ENCODE measurements around the gene PNPLA6.
"Not testable (repeated sequence)": the region's sequence is repeated elsewhere in the genome, so short reads cannot be mapped to it uniquely, and the experiment has no call there.

The PNPLA6 gene

GRCh38 chr19:7533281-7533885 is 2.1 kb upstream of the PNPLA6 start:
- no peak for DNase-seq (ENCODE audit: low spot score)

GRCh38 chr19:7533925-7534480 is 1.5 kb upstream of the PNPLA6 start:
- peak; percentile 87 for DNase-seq (ENCODE audit: low spot score)

DNA sequence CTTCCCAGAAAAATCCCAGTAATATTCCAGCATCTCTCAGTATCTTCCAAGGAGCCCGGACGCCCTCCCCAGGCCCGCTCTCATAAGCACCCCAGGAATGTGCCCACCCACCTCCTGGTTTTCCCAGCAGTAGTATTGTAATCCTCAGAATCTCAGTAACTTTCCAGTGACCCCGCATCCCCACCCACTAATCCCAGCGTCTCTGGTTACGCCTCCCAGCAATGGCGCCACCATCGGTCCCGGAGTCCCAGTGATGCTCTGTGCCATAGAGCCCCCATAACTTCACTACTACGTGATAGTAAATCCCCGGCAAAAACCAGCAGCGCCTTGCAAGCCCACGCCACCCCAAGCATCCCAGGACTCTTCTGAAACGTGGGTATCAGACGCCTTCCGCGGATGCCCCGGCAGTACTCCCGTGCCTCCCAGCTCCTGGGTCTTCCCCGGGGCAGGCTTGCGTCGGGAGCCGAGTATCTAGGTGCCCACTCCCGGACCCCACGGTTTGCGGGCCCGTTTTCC is 928 bp upstream of the PNPLA6 start:
- DNase-seq (ENCODE audit: low spot score), result peak; percentile 22

- no peak for DNase-seq (ENCODE audit: low spot score)
Measured at GRCh38 chr19:7535998-7536695, 630 bp downstream of the PNPLA6 start.

- DNase-seq (ENCODE audit: low spot score), result not testable (repeated sequence)
Measured at GRCh38 chr19:7538990-7539389, 3.5 kb downstream of the PNPLA6 start.

DNA sequence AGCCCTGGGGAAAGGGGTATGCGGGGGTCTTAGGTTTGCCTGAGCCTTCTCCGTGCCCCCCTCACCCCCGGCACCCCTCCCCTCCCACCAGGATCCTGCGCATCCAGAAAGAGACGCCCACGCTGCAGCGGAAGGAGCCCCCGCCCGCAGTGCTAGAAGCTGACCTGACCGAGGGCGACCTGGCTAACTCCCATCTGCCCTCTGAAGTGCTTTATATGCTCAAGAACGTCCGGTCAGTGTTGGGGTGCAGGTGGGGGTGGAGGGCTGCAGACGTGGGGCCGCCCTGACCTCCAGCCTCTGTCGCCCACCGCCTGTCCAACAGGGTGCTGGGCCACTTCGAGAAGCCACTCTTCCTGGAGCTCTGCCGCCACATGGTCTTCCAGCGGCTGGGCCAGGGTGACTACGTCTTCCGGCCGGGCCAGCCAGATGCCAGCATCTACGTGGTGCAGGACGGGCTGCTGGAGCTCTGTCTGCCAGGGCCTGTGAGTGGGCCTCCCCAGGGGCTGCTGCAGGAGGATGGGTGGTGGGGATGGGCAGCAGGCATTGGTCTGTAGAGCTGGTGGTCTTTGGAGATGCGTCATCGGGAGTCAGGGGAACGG is 4.4 kb downstream of the PNPLA6 start:
- DNase-seq (ENCODE audit: low spot score), result no peak

- no peak for DNase-seq (ENCODE audit: low spot score)
Measured at GRCh38 chr19:7540761-7541474, 5.4 kb downstream of the PNPLA6 start.

DNA sequence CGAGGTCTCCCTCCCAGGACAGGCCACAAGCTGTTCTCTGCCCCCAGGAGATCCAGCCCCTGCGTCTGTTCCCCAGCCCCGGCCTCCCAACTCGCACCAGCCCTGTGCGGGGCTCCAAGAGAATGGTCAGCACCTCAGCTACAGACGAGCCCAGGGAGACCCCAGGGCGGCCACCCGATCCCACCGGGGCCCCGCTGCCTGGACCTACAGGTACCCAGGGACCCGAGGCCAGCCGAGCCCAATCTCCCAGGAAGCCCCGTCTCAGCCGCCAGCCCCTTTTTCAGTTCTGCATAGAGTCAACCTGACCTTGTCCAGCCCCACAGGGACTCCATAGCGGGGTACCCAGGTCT is 5.9 kb downstream of the PNPLA6 start:
- no peak for DNase-seq (ENCODE audit: low spot score)

DNA sequence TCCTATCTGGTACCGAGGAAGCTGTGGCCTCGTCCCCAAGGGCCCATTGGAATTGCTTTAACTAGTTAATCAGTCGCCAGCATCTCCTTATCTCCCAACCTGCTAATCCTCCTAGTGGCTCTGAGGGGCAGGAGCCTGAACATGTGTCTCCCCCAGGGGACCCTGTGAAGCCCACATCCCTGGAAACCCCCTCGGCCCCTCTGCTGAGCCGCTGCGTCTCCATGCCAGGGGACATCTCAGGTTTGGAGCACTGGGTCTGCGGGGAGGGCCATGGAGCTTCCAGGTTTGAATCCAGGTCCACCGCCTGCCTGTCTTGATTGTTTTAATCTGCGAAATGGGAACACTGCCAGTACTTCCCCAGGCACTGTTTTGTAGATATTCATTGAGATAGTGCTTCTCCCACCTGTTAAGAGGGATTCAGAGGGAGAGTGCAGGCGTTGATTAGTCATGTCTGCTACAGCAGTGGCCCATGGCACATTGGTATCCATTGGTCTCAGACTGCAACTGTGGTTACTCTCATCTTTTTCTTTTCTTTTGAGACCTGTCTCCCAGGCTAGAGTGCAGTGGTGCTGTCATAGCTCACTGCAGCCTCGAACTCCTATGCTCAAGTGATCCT is 6.4 kb downstream of the PNPLA6 start:
- no peak for DNase-seq (ENCODE audit: low spot score)

- no peak for DNase-seq (ENCODE audit: low spot score)
Measured at GRCh38 chr19:7542556-7543348, 7.2 kb downstream of the PNPLA6 start.

- no peak for DNase-seq (ENCODE audit: low spot score)
Measured at GRCh38 chr19:7544626-7545025, 9.1 kb downstream of the PNPLA6 start.

- no peak for DNase-seq (ENCODE audit: low spot score)
Measured at GRCh38 chr19:7545300-7545699, 9.8 kb downstream of the PNPLA6 start.

GRCh38 chr19:7545904-7546303 is 10.4 kb downstream of the PNPLA6 start:
- no peak for DNase-seq (ENCODE audit: low spot score)

- no peak for DNase-seq (ENCODE audit: low spot score)
Measured at GRCh38 chr19:7547159-7547558, 11.6 kb downstream of the PNPLA6 start.

DNA sequence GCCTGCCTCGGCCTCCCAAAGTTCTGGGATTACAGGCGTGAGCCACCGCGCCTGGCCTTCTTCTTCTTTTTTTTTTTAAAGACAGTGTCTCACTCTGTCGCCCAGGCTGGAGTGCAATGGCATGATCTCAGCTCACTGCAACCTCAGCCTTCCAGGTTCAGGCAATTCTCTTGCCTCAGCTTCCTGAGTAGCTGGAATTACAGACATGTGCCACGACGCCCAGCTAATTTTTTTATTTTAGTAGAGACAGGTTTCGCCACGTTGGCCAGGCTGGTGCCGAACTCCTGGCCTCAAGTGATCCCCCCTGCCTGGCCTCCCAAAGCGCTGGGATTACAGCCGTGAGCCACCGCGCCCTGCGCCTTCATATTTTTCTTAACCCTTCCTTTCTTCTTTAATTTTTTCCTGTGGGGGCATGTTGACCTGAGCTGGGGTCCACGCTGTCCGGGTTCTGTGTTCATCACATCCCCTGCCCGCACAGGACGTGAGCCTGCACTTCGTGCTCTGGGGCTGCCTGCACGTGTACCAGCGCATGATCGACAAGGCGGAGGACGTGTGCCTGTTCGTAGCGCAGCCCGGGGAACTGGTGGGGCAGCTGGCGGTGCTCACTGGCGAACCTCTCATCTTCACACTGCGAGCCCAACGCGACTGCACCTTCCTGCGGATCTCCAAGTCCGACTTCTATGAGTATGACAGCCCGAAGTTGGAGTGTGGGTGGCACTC is 14.1 kb downstream of the PNPLA6 start:
- DNase-seq (ENCODE audit: low spot score), result no peak

DNA sequence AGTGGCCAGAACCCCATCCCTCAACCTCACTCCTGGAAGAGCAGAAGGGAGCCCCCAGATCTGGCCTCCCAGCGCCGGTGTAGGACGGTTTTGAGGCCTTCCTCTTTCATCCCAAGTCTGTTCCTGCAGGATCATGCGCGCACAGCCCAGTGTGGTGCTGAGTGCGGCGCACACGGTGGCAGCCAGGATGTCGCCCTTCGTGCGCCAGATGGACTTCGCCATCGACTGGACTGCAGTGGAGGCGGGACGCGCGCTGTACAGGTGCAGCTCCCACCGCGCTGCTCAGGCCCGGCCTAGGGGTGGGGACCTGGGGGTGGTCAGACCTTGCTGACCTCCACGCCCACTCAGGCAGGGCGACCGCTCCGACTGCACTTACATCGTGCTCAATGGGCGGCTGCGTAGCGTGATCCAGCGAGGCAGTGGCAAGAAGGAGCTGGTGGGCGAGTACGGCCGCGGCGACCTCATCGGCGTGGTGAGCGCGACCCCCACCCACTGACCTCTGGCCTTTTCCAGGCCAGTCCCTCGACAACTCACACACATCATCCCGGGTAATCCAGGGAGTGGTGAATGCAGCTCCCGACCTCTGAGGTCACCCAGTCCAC is 14.8 kb downstream of the PNPLA6 start:
- no peak for DNase-seq (ENCODE audit: low spot score)

DNA sequence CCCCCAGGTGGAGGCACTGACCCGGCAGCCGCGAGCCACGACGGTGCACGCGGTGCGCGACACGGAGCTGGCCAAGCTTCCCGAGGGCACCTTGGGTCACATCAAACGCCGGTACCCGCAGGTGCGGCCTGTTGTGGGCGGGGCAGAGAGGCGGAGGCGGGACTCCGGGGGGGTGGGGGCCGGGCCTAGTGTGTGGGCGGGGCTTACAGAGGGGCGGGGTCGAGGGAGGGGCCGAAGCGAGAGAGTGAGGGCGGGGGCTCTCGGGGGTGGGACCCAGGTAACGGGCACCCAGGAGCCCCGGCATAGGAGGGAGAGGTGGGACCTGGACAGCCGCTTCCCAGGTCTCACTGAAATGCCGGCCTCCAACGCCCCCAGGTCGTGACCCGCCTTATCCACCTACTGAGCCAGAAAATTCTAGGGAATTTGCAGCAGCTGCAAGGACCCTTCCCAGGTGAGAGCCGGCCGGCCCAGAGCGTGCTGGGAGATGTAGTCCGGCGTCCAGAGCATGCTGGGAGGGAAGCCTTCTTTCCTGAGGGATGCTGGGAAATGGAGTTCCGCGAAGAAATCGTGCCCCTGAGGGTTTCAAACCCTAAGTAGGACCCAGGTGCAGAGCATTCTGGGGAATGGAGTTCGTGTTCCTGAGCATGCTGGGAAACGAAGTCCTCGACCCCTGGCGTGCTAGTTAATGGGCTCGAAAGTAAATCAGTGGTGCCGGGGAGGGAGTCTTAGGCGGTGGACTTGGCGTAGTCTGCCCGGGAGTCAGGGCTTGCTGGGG is 15.7 kb downstream of the PNPLA6 start:
- peak; percentile 20 for DNase-seq (ENCODE audit: low spot score)

DNA sequence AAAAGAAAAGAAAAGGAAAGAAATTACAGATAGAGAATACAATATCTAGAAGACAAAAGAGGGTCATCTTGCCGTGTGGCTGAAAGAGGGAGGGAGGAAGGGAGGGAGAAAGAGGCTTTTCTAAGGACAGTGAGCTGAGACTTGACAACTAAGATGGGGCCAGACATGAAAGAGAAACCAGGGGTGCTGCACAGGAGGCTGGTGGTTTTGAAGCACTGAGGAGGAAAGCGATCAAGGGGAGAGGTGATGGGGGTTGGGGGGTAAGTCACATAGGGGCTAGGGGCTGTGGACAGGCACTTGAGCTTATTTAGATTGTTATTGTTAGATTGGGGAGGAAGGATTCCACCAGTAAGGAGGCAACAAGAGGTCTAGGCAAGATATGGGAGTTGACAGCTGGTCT is 17.3 kb downstream of the PNPLA6 start:
- DNase-seq (ENCODE audit: low spot score), result no peak

GRCh38 chr19:7554565-7554964 is 19.0 kb downstream of the PNPLA6 start:
- DNase-seq (ENCODE audit: low spot score), result no peak

Measured in CD4-positive, alpha-beta T cell treated with Interleukin-15 for 4 hours (primary cell).